ENCODE measurements around the gene KRT76. TPM values are rescaled to one million over a fixed set of nuclear protein-coding genes. Genes with fewer than 3 reads are reported as not detected.

Gene KRT76
- total RNA-seq, 1 experiment from 2014 or later = not detected

- no peak overlapping the region for H3K9ac ChIP-seq (ENCODE audit: low read length)
- no peaks in the 10 kb centered on the region for H3K79me2 ChIP-seq (ENCODE audit: insufficient read depth, low read length)
- no peaks in the 10 kb centered on the region for H3K36me3 ChIP-seq (ENCODE audit: control insufficient read depth in 1 of 2, insufficient read depth in 2 of 2, low read length in 2 of 2)
- no peak overlapping the region for H3K27ac ChIP-seq (ENCODE audit: low read depth, low read length)
- H3K9me3 ChIP-seq (ENCODE audit: control insufficient read depth in 1 of 2, insufficient read depth in 1 of 2, low read depth in 1 of 2, low read length in 2 of 2) = no peaks in the 10 kb centered on the region
- H2AFZ ChIP-seq (ENCODE audit: low read depth, low read length, poor library complexity, severe bottlenecking) = no peak overlapping the region
- intact Hi-C loops (cut with micrococcal nuclease) = no loop called here
- no peak for DNase-seq (ENCODE audit: low read depth, low spot score)
- ChIA-PET POLR2A (no interaction called here), CTCF (no interaction called here), RAD21 (ENCODE audit: low non-redundant PET in 1 of 2, low total read pairs in 2 of 2, uncharacterized antibody in 2 of 2, unreplicated experiment in 2 of 2) (no interaction called here)
- BruUV-seq (replicated peaks) = no TSS peak
- H4K20me1 ChIP-seq (ENCODE audit: insufficient read depth) = no peaks in the 10 kb centered on the region
- no peaks in the 10 kb centered on the region for H3K4me1 ChIP-seq (ENCODE audit: control insufficient read depth in 1 of 2, insufficient read depth in 2 of 2, low read length in 2 of 2)
- ATAC-seq = no peak
- no peaks in the 10 kb centered on the region for H3K9me2 ChIP-seq (ENCODE audit: insufficient read depth)
- no peak overlapping the region for H3K4me2 ChIP-seq (ENCODE audit: low read length)
- H3K27me3 ChIP-seq (ENCODE audit: insufficient read depth, low read length) = peaks cover 22% of the 10 kb centered on the region
- no peak overlapping the region for H3K4me3 ChIP-seq (replicated peaks in 1 of 2; ENCODE audit: low read depth in 1 of 2, low read length in 2 of 2)
- no peak for TF ChIP-seq ATF3 (IDR thresholded peaks at IDR 0.05)
- no peak for TF ChIP-seq RAD21 (IDR thresholded peaks at IDR 0.05; ENCODE audit: low read depth)
- no peak for TF ChIP-seq CBX3 (IDR thresholded peaks at IDR 0.05; ENCODE audit: low read depth)
- no peak for TF ChIP-seq SRF (IDR thresholded peaks at IDR 0.05; ENCODE audit: low read depth)
- TF ChIP-seq EZH2phosphoT487 (IDR thresholded peaks at IDR 0.05; ENCODE audit: borderline replicate concordance) = no peak
- TF ChIP-seq SIN3A (IDR thresholded peaks at IDR 0.05; ENCODE audit: low read depth) = no peak
- TF ChIP-seq ZBTB33 (IDR thresholded peaks at IDR 0.05; ENCODE audit: extremely low read depth, insufficient replicate concordance, low read length) = no peak
- TF ChIP-seq POLR2A (IDR thresholded peaks at IDR 0.05; ENCODE audit: borderline replicate concordance, extremely low read depth, insufficient read depth, insufficient read length) = no peak
- no peak for TF ChIP-seq POLR2AphosphoS5 (IDR thresholded peaks at IDR 0.05; ENCODE audit: low read depth, low read length)
- TF ChIP-seq SP1 (IDR thresholded peaks at IDR 0.05; ENCODE audit: low read depth) = no peak
- TF ChIP-seq ZNF274 (IDR thresholded peaks at IDR 0.05; ENCODE audit: low read depth, low read length) = no peak
- TF ChIP-seq TCF7L2 (IDR thresholded peaks at IDR 0.05; ENCODE audit: borderline replicate concordance, extremely low read depth, insufficient read depth, insufficient read length) = no peak
- no peak for TF ChIP-seq ZFX (IDR thresholded peaks at IDR 0.05)
- no peak for TF ChIP-seq CEBPB (IDR thresholded peaks at IDR 0.05; ENCODE audit: low read depth)
- TF ChIP-seq YY1 (IDR thresholded peaks at IDR 0.05; ENCODE audit: extremely low read depth, insufficient replicate concordance, low read depth, low read length) = no peak
- no peak for TF ChIP-seq REST (IDR thresholded peaks at IDR 0.05; ENCODE audit: low read depth)
- TF ChIP-seq EZH2 (IDR thresholded peaks at IDR 0.05) = no peak
- TF ChIP-seq MAX (IDR thresholded peaks at IDR 0.05) = no peak
- no peak for TF ChIP-seq CTCF (IDR thresholded peaks at IDR 0.05 in 2 of 3, conservative IDR thresholded peaks at IDR 0.05 in 1 of 3; ENCODE audit: borderline replicate concordance in 1 of 3, insufficient read depth in 1 of 3, low read depth in 2 of 3, low read length in 2 of 3)
- no peak for TF ChIP-seq ELF1 (IDR thresholded peaks at IDR 0.05; ENCODE audit: borderline replicate concordance, low read depth)
Observed at GRCh38 chr12:52784909-52785308, 7.8 kb upstream of the KRT76 start.
